Liver (tissue), 9 donors: ENCODE results near the gene JMJD6. TPM values are rescaled to one million over a fixed set of nuclear protein-coding genes. Genes with fewer than 3 reads are reported as not detected.
"Not testable (repeated sequence)": the region's sequence is repeated elsewhere in the genome, so short reads cannot be mapped to it uniquely, and the experiment has no call there.

Experiments
- DNase-seq: peaks from one replicate; pipeline ENCODE4 v3.0.0-alpha.2; 2017; ENCODE audit warnings: low spot score
- H3K27ac ChIP-seq, 2 donors: one replicate each; pipeline ENCODE4 v1.7.0; 2013; ENCODE audit warnings: inconsistent platforms in 2 of 2, low read length in 2 of 2, control low read depth in 1 of 2, low read depth in 1 of 2, mild to moderate bottlenecking in 1 of 2
- H3K27me3 ChIP-seq, 4 donors: one replicate each; pipeline versions ENCODE4 v1.6.1 to v1.7.0; 2013; ENCODE audit warnings: low read length in 3 of 4, inconsistent platforms in 1 of 4, mild to moderate bottlenecking in 1 of 4, moderate library complexity in 1 of 4; ENCODE audit not compliant: control insufficient read depth in 4 of 4, insufficient read depth in 4 of 4
- H3K36me3 ChIP-seq, 4 donors: one replicate each; pipeline versions ENCODE4 v1.6.1 to v1.7.0; 2013; ENCODE audit warnings: low read length in 3 of 4, mild to moderate bottlenecking in 3 of 4, low read depth in 1 of 4, moderate library complexity in 1 of 4; ENCODE audit not compliant: control insufficient read depth in 4 of 4, insufficient read depth in 3 of 4
- H3K4me1 ChIP-seq, 4 donors: one replicate each; pipeline versions ENCODE4 v1.6.1 to v1.7.0; 2013; ENCODE audit warnings: low read length in 3 of 4, mild to moderate bottlenecking in 3 of 4, moderate library complexity in 1 of 4; ENCODE audit not compliant: control insufficient read depth in 4 of 4, insufficient read depth in 4 of 4
- H3K4me3 ChIP-seq, 3 donors: one replicate each; pipeline versions ENCODE4 v1.6.1 to v1.7.0; 2013; ENCODE audit warnings: low read length in 3 of 3, control low read depth in 1 of 3, low read depth in 1 of 3, mild to moderate bottlenecking in 1 of 3
- H3K9ac ChIP-seq, 2 donors: one replicate each; pipeline ENCODE4 v1.7.0; 2013; ENCODE audit warnings: low read length in 2 of 2, mild to moderate bottlenecking in 2 of 2, moderate library complexity in 2 of 2, control low read depth in 1 of 2, low read depth in 1 of 2
- H3K9me3 ChIP-seq, 4 donors: one replicate each; pipeline versions ENCODE4 v1.6.1 to v1.7.0; 2013; ENCODE audit warnings: low read length in 3 of 4; ENCODE audit not compliant: control insufficient read depth in 4 of 4
- ATF3 ChIP-seq: IDR thresholded peaks from 2 replicates; pipeline ENCODE4 v1.6.1; 2016; ENCODE audit warnings: antibody characterized with exemption
- EGR1 ChIP-seq, 2 donors: IDR thresholded peaks; 2 replicates each; pipeline ENCODE4 v1.6.1; 2016 to 2018; ENCODE audit warnings: antibody characterized with exemption in 2 of 2, low read depth in 2 of 2
- FOXA2 ChIP-seq: IDR thresholded peaks from 2 replicates; pipeline ENCODE4 v1.6.1; 2016; ENCODE audit warnings: antibody characterized with exemption
- GABPA ChIP-seq, 2 donors: IDR thresholded peaks in 1 of 2; conservative IDR thresholded peaks in 1 of 2; 2 replicates each; pipeline ENCODE4 v1.6.1; 2016; ENCODE audit warnings: antibody characterized with exemption in 2 of 2, mild to moderate bottlenecking in 1 of 2, moderate library complexity in 1 of 2
- HNF4A ChIP-seq, 2 donors: conservative IDR thresholded peaks; 2 replicates each; pipeline ENCODE4 v1.6.1; 2016; ENCODE audit warnings: antibody characterized with exemption in 2 of 2, mild to moderate bottlenecking in 2 of 2
- HNF4G ChIP-seq: IDR thresholded peaks from 2 replicates; pipeline ENCODE4 v1.6.1; 2016; ENCODE audit warnings: antibody characterized with exemption
- JUND ChIP-seq, 2 donors: IDR thresholded peaks; 2 replicates each; pipeline ENCODE4 v1.6.1; 2016; ENCODE audit warnings: antibody characterized with exemption in 2 of 2
- MAX ChIP-seq: IDR thresholded peaks from 2 replicates; pipeline ENCODE4 v1.6.1; 2016; ENCODE audit warnings: antibody characterized with exemption
- NR2F2 ChIP-seq: IDR thresholded peaks from 2 replicates; pipeline ENCODE4 v1.6.1; 2016; ENCODE audit warnings: antibody characterized with exemption
- RAD21 ChIP-seq, 2 donors: IDR thresholded peaks; 2 replicates each; pipeline ENCODE4 v1.6.1; 2016; ENCODE audit warnings: antibody characterized with exemption in 2 of 2, mild to moderate bottlenecking in 2 of 2
- REST ChIP-seq: IDR thresholded peaks from 2 replicates; pipeline ENCODE4 v1.6.1; 2016; ENCODE audit warnings: antibody characterized with exemption, mild to moderate bottlenecking
- RXRA ChIP-seq, 2 donors: IDR thresholded peaks; 2 replicates each; pipeline ENCODE4 v1.6.1; 2017 to 2018; ENCODE audit warnings: antibody characterized with exemption in 2 of 2, mild to moderate bottlenecking in 1 of 2
- TAF1 ChIP-seq: conservative IDR thresholded peaks from 2 replicates; pipeline ENCODE4 v1.6.1; 2016; ENCODE audit warnings: antibody characterized with exemption, mild to moderate bottlenecking
- ZBTB33 ChIP-seq: IDR thresholded peaks from 2 replicates; pipeline ENCODE4 v1.6.1; 2016; ENCODE audit warnings: antibody characterized with exemption
- WGBS: extraction: QIAGEN DNeasy Blood & Tissue Kit; methylation state at CpG from one replicate; pipeline ENCODE4 v1.1.7; 2013; 5-methylcytosine and 5-hydroxymethylcytosine counted together
- polyA plus RNA-seq, 2 donors: library from polyadenylated mRNA; stranded (reverse) in 1 of 2; unstranded in 1 of 2; fragments of 200-250 nt in 1 of 2; fragments of >200 nt in 1 of 2; fragmentation: Nextera tagmentation in 1 of 2; extraction: Ambion mirVana in 1 of 2; gene quantifications; one replicate each; pipeline versions ENCODE4 v1.2.1 to v1.2.3, GENCODE V29; 2013 to 2015
- total RNA-seq, 2 donors: library from RNA; depleted of rRNA; stranded (reverse); fragments of >200 nt; gene quantifications; one replicate each; pipeline ENCODE4 v1.2.3, GENCODE V29; 2014
- donor health status: healthy.
- donor health status: healthy.
- donor health status: healthy.
- donor health status: healthy.
- donor health status: healthy.

Gene JMJD6
- total and polyA plus RNA-seq, 4 donors = 9.9 to 16.1 (median 11.2) TPM

- H3K27ac ChIP-seq = no peak overlapping the region
- no peaks in the 10 kb centered on the region for H3K9me3 ChIP-seq
- H3K4me3 ChIP-seq = no peak overlapping the region
- no peaks in the 10 kb centered on the region for H3K27me3 ChIP-seq
- WGBS = 98% methylated on average over 1 of the region's 1 CpG
- H3K36me3 ChIP-seq = peaks cover 0 to 27% (median 21%) of the 10 kb centered on the region in 4 donors
- no peaks in the 10 kb centered on the region for H3K4me1 ChIP-seq
- TF ChIP-seq JUND (IDR thresholded peaks at IDR 0.05) (no peak), GABPA (IDR thresholded peaks at IDR 0.05 in 1 of 2, conservative IDR thresholded peaks at IDR 0.05 in 1 of 2) (no peak)
- DNase-seq = no peak
- H3K9ac ChIP-seq = no peak overlapping the region
These were observed 22.3 kb upstream of the JMJD6 start for GRCh38 chr17:76748657-76749056.

GRCh38 chr17:76747716-76748363 is 21.4 kb upstream of the JMJD6 start:
- Histone ChIP-seq H3K4me1 (no peaks in the 10 kb centered on the region), H3K4me3 (no peak overlapping the region), H3K9me3 (no peaks in the 10 kb centered on the region), H3K9ac (no peak overlapping the region), H3K36me3 (peaks cover 2 to 26% (median 21%) of the 10 kb centered on the region in 4 donors), H3K27ac (no peak overlapping the region), H3K27me3 (no peaks in the 10 kb centered on the region)
- no peak for DNase-seq
- no peak for TF ChIP-seq RXRA (IDR thresholded peaks at IDR 0.05)
- TF ChIP-seq NR2F2 = no peak
- TF ChIP-seq TAF1 = no peak
- TF ChIP-seq RAD21 (IDR thresholded peaks at IDR 0.05) = no peak
- TF ChIP-seq REST = no peak
- TF ChIP-seq EGR1 (IDR thresholded peaks at IDR 0.05; ENCODE audit: low read depth in 2 of 2) = no peak
- 87% methylated on average over 9 of the region's 9 CpGs for WGBS

GRCh38 chr17:76745785-76746184 is 19.4 kb upstream of the JMJD6 start:
- H3K4me1 ChIP-seq, DNase-seq, H3K9me3 ChIP-seq, H3K27ac ChIP-seq, H3K4me3 ChIP-seq, H3K27me3 ChIP-seq, H3K9ac ChIP-seq: not testable (repeated sequence)
- 95% methylated on average over 6 of the region's 6 CpGs for WGBS
- H3K36me3 ChIP-seq = peaks cover 2 to 26% (median 22%) of the 10 kb centered on the region in 4 donors

GRCh38 chr17:76744747-76745146 is 18.3 kb upstream of the JMJD6 start:
- H3K36me3 ChIP-seq = peaks cover 2 to 26% (median 22%) of the 10 kb centered on the region in 4 donors
- WGBS = 70% methylated on average over 2 of the region's 2 CpGs
- H3K4me3 ChIP-seq = no peak overlapping the region
- H3K9me3 ChIP-seq = no peaks in the 10 kb centered on the region
- no peak for DNase-seq
- H3K27ac ChIP-seq = no peak overlapping the region
- H3K4me1 ChIP-seq = no peaks in the 10 kb centered on the region
- H3K9ac ChIP-seq = no peak overlapping the region
- H3K27me3 ChIP-seq = no peaks in the 10 kb centered on the region
- TF ChIP-seq ZBTB33 (no peak), ATF3 (no peak), REST (no peak), RAD21 (IDR thresholded peaks at IDR 0.05) (no peak), HNF4A (conservative IDR thresholded peaks at IDR 0.05) (no peak), HNF4G (no peak), FOXA2 (no peak), GABPA (IDR thresholded peaks at IDR 0.05 in 1 of 2, conservative IDR thresholded peaks at IDR 0.05 in 1 of 2) (no peak), MAX (no peak)
